ENCODE measurements around the gene PTBP3.

PTBP3 gene

GRCh38 chr9:112325127-112325526, 8.3 kb downstream of the PTBP3 start:
- Mint-ChIP-seq H3K9me3 (peaks cover 0 to 8% of the 10 kb centered on the region in 2 donors), H3K27me3 (no peaks in the 10 kb centered on the region), H3K36me3 (peaks cover 26 to 40% of the 10 kb centered on the region in 2 donors), H3K4me3 (no peak overlapping the region), H3K27ac (no peak overlapping the region), H3K4me1 (peaks cover 33 to 77% of the 10 kb centered on the region in 2 donors)
- DNase-seq, result no peak
- ATAC-seq (replicated peaks), result no peak

- H3K27me3 Mint-ChIP-seq, result no peaks in the 10 kb centered on the region
- H3K36me3 Mint-ChIP-seq, result peaks cover 24 to 40% of the 10 kb centered on the region in 2 donors
- no peak overlapping the region for H3K27ac Mint-ChIP-seq
- peaks cover 0 to 8% of the 10 kb centered on the region in 2 donors for H3K9me3 Mint-ChIP-seq
- no peak for DNase-seq
- ATAC-seq (replicated peaks), result no peak
- H3K4me3 Mint-ChIP-seq, result no peak overlapping the region
- peaks cover 28 to 83% of the 10 kb centered on the region in 2 donors for H3K4me1 Mint-ChIP-seq
These were observed 10.0 kb downstream of the PTBP3 start for GRCh38 chr9:112323378-112323854.

GRCh38 chr9:112322701-112323377, 10.6 kb downstream of the PTBP3 start:
- ATAC-seq (replicated peaks) (no peak), DNase-seq (no peak)
- Mint-ChIP-seq H3K36me3 (peaks cover 28 to 44% of the 10 kb centered on the region in 2 donors), H3K4me1 (peaks cover 30 to 83% of the 10 kb centered on the region in 2 donors), H3K4me3 (no peak overlapping the region), H3K9me3 (peaks cover 0 to 9% of the 10 kb centered on the region in 2 donors), H3K27ac (peak overlapping the region; percentile 77), H3K27me3 (no peaks in the 10 kb centered on the region)

- Mint-ChIP-seq H3K36me3 (peaks cover 7 to 33% of the 10 kb centered on the region in 2 donors), H3K27ac (peak overlapping the region; percentile 62), H3K27me3 (no peaks in the 10 kb centered on the region), H3K4me1 (peaks cover 18 to 65% of the 10 kb centered on the region in 2 donors), H3K4me3 (no peak overlapping the region), H3K9me3 (peaks cover 0 to 2% of the 10 kb centered on the region in 2 donors)
- no peak for DNase-seq
- ATAC-seq (replicated peaks), result no peak
These were observed 17.0 kb downstream of the PTBP3 start for GRCh38 chr9:112316258-112316943.

GRCh38 chr9:112315331-112316257, 17.8 kb downstream of the PTBP3 start:
- Mint-ChIP-seq H3K27ac (peak overlapping the region; percentile 62), H3K27me3 (no peaks in the 10 kb centered on the region), H3K4me3 (no peak overlapping the region), H3K36me3 (peaks cover 7 to 37% of the 10 kb centered on the region in 2 donors), H3K4me1 (peaks cover 20 to 67% of the 10 kb centered on the region in 2 donors), H3K9me3 (peaks cover 0 to 2% of the 10 kb centered on the region in 2 donors)
- DNase-seq (no peak), ATAC-seq (replicated peaks) (no peak)

- peaks cover 19 to 48% of the 10 kb centered on the region in 2 donors for H3K4me1 Mint-ChIP-seq
- no peak overlapping the region for H3K27ac Mint-ChIP-seq
- no peaks in the 10 kb centered on the region for H3K27me3 Mint-ChIP-seq
- no peak for DNase-seq
- no peak overlapping the region for H3K4me3 Mint-ChIP-seq
- H3K36me3 Mint-ChIP-seq, result peaks cover 0 to 23% of the 10 kb centered on the region in 2 donors
- H3K9me3 Mint-ChIP-seq, result no peaks in the 10 kb centered on the region
- no peak for ATAC-seq (replicated peaks)
These were observed 21.3 kb downstream of the PTBP3 start for GRCh38 chr9:112312139-112312538.

- Mint-ChIP-seq H3K36me3 (peaks cover 0 to 16% of the 10 kb centered on the region in 2 donors), H3K27ac (no peak overlapping the region), H3K9me3 (no peaks in the 10 kb centered on the region), H3K27me3 (no peaks in the 10 kb centered on the region), H3K4me1 (peaks cover 19 to 41% of the 10 kb centered on the region in 2 donors), H3K4me3 (no peak overlapping the region)
- ATAC-seq (replicated peaks) (no peak), DNase-seq (no peak)
These were observed 21.9 kb downstream of the PTBP3 start for GRCh38 chr9:112311497-112311896.

GRCh38 chr9:112310826-112311225, 22.6 kb downstream of the PTBP3 start:
- Mint-ChIP-seq H3K4me3 (no peak overlapping the region), H3K27me3 (no peaks in the 10 kb centered on the region), H3K36me3 (peaks cover 0 to 12% of the 10 kb centered on the region in 2 donors), H3K9me3 (no peaks in the 10 kb centered on the region), H3K27ac (no peak overlapping the region), H3K4me1 (peaks cover 14 to 34% of the 10 kb centered on the region in 2 donors)
- DNase-seq (no peak), ATAC-seq (replicated peaks) (no peak)

- no peak for ATAC-seq (replicated peaks)
- Mint-ChIP-seq H3K4me3 (no peak overlapping the region), H3K36me3 (peaks cover 3 to 8% of the 10 kb centered on the region in 2 donors), H3K4me1 (peaks cover 13 to 30% of the 10 kb centered on the region in 2 donors), H3K27me3 (no peaks in the 10 kb centered on the region), H3K9me3 (no peaks in the 10 kb centered on the region), H3K27ac (no peak overlapping the region)
- no peak for DNase-seq
These were observed 24.8 kb downstream of the PTBP3 start for GRCh38 chr9:112308588-112308987.

- ATAC-seq (replicated peaks) (peak; percentile 36 to 50), DNase-seq (no peak)
- Mint-ChIP-seq H3K4me1 (peaks cover 28 to 46% of the 10 kb centered on the region in 2 donors), H3K27ac (peak overlapping the region; percentile 15), H3K36me3 (peaks cover 16 to 29% of the 10 kb centered on the region in 2 donors), H3K27me3 (no peaks in the 10 kb centered on the region), H3K4me3 (no peak overlapping the region), H3K9me3 (no peaks in the 10 kb centered on the region)
These were observed 32.0 kb downstream of the PTBP3 start for GRCh38 chr9:112301420-112301819.

- H3K4me1 Mint-ChIP-seq, result peaks cover 26 to 44% of the 10 kb centered on the region in 2 donors
- no peak for ATAC-seq (replicated peaks)
These were observed 33.9 kb downstream of the PTBP3 start for GRCh38 chr9:112299514-112299913.

GRCh38 chr9:112296929-112297328, 36.5 kb downstream of the PTBP3 start:
- no peaks in the 10 kb centered on the region for H3K27me3 Mint-ChIP-seq
- peaks cover 31 to 50% of the 10 kb centered on the region in 2 donors for H3K36me3 Mint-ChIP-seq
- H3K4me3 Mint-ChIP-seq, result no peak overlapping the region
- ATAC-seq (replicated peaks), result no peak
- no peak for DNase-seq
- H3K9me3 Mint-ChIP-seq, result no peaks in the 10 kb centered on the region
- H3K4me1 Mint-ChIP-seq, result peaks cover 26 to 37% of the 10 kb centered on the region in 2 donors
- H3K27ac Mint-ChIP-seq, result no peak overlapping the region

More at GRCh38 chr9:112299514-112299913, 33.9 kb downstream of the PTBP3 start:
- Mint-ChIP-seq H3K27me3 (no peaks in the 10 kb centered on the region), H3K36me3 (peaks cover 17 to 37% of the 10 kb centered on the region in 2 donors), H3K9me3 (no peaks in the 10 kb centered on the region), H3K27ac (no peak overlapping the region), H3K4me3 (no peak overlapping the region)
- no peak for DNase-seq

- DNase-seq (no peak), ATAC-seq (replicated peaks) (no peak)
- Mint-ChIP-seq H3K4me3 (no peak overlapping the region), H3K27me3 (no peaks in the 10 kb centered on the region), H3K27ac (no peak overlapping the region), H3K9me3 (no peaks in the 10 kb centered on the region), H3K36me3 (peaks cover 33 to 50% of the 10 kb centered on the region in 2 donors), H3K4me1 (peaks cover 22 to 33% of the 10 kb centered on the region in 2 donors)
These were observed 38.2 kb downstream of the PTBP3 start for GRCh38 chr9:112295174-112295573.

- H3K9me3 Mint-ChIP-seq, result peaks cover 14 to 20% of the 10 kb centered on the region in 2 donors
- no peak overlapping the region for H3K27ac Mint-ChIP-seq
- H3K27me3 Mint-ChIP-seq, result no peaks in the 10 kb centered on the region
- H3K4me3 Mint-ChIP-seq, result no peak overlapping the region
- DNase-seq (no peak), ATAC-seq (replicated peaks) (no peak)
- H3K4me1 Mint-ChIP-seq, result peaks cover 15 to 25% of the 10 kb centered on the region in 2 donors
- H3K36me3 Mint-ChIP-seq, result peaks cover 59 to 73% of the 10 kb centered on the region in 2 donors
These were observed 45.4 kb downstream of the PTBP3 start for GRCh38 chr9:112288029-112288428.

All from stimulated activated naive B cell treated with anti-CD40 and anti-IgM and Interleukin-4, amounts not matched to agents 10 μg/mL and 1 μg/mL and 100 μg/mL, for 72 hours (primary cell).